ENCODE measurements around the gene CEACAM19.
"Not testable (repeated sequence)": the region's sequence is repeated elsewhere in the genome, so short reads cannot be mapped to it uniquely, and the experiment has no call there.

The CEACAM19 gene

DNA sequence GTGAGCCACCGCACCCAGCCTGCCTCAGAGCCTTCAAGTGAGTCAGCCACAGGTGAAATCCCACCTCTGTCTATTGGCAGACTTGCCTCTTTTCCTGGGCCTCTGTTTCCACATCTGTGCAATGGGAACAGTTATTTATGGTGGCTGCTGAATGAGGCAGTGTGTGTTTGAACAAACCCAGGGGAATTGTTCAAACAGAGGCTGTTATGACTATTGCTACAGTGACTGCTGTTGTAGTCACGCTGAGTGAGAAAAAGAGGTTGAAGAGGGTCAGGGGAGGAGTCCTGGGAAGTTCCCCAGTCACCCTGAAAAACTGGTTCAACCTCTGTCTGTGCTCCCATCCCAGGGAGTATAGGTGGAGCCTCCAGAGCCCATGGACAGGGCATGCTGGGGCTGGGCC is at the start of gene CEACAM19:
TSS of gene CEACAM19 (plus strand) at position 83 of the 400 bp plus-strand sequence. CDS start 450 bp downstream, outside the sequence.
- DNase-seq = no peak

GRCh38 chr19:44623080-44623479 is 48.2 kb upstream of the CEACAM19 start:
- no peak for DNase-seq

DNA sequence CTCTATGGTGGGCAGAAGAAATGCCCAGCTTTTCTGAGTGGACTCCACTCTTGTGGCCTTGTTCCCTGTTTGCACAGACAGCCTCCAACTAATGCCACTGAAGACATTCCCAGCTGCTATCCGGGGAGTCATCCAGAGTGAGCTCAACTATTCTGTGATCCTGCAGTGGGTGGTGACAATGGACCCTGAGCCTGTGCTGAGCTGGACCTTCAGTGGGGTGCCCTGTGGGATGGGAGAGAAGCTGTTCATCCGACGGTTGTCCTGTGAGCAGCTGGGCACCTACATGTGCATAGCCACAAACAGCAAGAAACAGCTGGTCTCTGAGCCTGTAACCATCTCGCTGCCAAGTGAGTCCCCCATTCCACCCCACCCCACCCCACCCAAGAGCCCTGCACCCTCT is 47.7 kb upstream of the CEACAM19 start:
- no peak for DNase-seq

DNA sequence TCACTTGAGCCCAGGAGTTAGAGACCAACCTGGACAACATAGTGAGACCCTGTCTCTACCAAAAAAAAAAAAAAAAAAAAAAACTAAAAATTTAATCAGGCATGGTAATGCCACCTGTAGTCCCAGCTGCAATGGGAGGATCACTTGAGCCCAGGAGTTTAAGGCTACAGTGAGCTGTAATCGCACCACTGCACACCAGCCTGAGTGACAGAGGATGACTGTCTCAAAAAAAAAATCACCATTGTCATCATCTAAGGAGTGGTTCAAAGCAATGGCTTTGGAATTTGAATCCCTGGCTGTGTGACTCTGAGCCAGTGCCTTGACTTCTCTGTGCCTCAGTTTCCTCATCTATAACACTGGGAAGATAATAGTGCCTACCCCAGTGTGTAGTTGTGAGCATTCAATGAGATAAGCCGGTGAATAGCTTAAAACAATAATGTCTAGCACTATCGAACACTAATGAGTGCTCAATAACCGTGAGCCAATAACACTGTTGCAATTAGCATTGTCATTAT is 46.4 kb upstream of the CEACAM19 start:
- no peak for DNase-seq

DNA sequence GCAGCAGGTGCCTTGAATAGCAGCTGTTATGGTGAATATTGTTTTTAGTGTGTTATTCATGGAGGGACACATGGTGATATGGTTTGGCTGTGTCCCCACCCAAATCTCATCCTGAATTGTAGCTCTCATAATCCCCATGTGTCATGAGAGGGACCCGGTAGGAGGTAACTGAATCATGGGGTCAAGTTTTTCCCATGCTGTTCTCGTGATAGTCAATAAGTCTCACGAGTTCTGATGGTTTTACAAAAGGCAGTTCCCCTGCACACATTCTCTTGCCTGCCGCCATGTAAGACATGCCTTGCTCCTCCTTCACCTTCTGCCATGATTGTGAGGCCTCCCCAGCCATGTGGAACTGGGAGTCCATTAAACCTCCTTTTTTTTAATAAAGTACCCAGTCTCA is 45.6 kb upstream of the CEACAM19 start:
- DNase-seq = not testable (repeated sequence)

DNA sequence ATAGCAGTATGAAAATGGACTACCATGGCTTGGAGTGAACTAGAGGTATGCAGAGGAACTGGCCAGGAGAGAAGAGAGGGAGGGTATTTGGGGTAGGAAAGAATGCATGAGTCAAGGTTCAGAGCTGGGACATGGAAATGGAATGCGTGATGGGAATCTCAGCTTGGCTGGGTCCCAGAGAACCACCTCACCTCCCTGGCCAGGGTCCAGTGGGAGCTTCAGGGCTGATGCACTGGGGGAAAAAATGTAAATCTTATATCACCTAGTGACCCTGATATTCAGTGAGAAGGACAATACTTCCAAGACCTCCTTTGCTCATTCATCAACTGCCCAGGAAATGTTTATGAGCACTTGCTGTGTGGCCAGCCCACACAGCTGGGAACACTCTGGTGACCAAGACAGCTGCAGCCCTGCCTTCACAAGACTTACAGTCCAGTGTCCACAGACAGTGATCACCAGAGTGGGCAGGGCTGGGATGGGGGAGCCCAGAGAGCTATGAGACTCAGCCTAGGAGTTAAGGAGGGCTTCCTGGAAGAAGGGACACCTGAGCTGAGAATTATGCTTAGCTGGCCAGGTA is 45.1 kb upstream of the CEACAM19 start:
- DNase-seq = no peak

- DNase-seq = no peak
Observed at GRCh38 chr19:44627631-44628030, 43.7 kb upstream of the CEACAM19 start.

- DNase-seq = no peak
Observed at GRCh38 chr19:44628793-44629192, 42.5 kb upstream of the CEACAM19 start.

- not testable (repeated sequence) for DNase-seq
Observed at GRCh38 chr19:44631611-44632010, 39.7 kb upstream of the CEACAM19 start.

DNA sequence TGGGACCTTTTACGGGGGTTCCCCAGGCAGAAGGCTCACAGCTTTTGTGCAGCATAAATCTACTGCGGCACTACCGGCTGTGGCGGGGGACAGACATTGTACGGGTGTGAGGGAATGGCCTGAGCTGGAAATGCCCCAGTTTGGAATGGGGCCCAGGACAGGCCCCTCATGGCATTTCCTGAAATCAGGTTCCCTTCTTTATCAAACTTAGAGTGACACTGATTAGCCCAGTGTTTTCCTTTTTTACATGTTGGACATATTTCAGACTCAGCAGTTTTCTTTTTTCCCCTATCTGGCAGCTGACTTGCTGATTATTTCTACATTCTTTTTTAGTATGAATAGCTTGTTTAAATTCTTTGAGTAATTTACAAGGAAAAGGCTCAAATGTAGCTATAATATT is 37.2 kb upstream of the CEACAM19 start:
- not testable (repeated sequence) for DNase-seq

GRCh38 chr19:44634785-44635184 is 36.5 kb upstream of the CEACAM19 start:
- DNase-seq = no peak

DNA sequence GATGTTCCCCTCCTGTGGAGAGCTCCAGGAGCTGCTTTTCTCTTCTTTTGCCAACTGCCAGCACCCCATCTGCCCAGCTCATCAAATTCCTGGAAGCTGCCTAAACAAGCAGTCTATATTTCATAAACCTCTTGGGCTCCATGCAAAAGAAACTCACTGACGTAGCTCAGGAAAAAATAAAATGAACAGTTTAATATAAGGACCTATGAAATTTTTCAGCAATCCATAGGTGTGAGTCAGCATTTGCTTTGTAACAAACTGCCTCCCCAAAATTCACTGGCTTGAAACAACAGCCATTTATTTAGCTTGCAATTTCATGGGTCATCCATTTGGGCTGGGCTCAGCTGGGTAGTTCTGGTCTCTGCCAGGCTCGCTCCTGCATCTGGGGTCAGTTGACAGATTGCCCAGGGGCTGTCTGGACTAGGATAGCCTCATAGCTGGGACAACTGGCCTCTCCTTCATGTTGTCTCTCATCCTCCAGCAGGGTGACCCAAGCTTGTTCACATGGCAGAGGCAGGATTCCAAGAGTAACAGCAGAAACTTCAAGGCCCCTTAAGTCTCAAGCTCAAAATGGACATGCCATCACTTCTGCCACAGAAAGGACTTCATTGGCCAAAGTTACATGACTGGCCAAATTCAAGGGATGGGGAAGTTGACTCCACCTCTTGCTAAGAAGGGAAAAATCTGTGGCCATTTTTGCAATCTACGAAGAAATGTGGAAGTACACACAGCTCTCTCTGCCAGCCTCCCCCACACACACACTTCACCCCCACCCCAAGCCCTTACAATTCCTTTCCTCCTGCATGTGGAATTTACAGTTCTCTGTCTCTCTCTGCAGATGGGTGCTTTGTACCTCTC is 35.5 kb upstream of the CEACAM19 start:
- DNase-seq = no peak

GRCh38 chr19:44636439-44637389 is 34.6 kb upstream of the CEACAM19 start:
- no peak for DNase-seq

DNA sequence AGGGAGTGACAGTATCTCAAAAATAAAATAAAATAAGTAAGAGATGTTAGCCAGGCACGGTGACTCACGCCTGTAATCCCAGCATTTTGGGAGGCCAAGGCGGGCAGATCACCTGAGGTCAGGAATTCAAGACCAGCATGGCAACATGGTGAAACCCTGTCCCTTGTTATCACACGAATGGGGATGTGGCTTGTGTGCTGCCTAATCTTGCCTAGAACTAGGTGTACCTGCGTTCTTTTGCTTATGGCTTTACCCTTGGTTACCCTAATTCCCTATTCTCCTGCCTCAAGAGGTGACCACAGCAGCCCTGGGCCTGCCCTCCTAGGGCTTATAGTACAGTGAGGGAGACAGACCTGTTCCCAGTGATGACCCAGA is 33.9 kb upstream of the CEACAM19 start:
- DNase-seq = no peak

- no peak for DNase-seq
Observed at GRCh38 chr19:44640518-44640917, 30.8 kb upstream of the CEACAM19 start.

DNA sequence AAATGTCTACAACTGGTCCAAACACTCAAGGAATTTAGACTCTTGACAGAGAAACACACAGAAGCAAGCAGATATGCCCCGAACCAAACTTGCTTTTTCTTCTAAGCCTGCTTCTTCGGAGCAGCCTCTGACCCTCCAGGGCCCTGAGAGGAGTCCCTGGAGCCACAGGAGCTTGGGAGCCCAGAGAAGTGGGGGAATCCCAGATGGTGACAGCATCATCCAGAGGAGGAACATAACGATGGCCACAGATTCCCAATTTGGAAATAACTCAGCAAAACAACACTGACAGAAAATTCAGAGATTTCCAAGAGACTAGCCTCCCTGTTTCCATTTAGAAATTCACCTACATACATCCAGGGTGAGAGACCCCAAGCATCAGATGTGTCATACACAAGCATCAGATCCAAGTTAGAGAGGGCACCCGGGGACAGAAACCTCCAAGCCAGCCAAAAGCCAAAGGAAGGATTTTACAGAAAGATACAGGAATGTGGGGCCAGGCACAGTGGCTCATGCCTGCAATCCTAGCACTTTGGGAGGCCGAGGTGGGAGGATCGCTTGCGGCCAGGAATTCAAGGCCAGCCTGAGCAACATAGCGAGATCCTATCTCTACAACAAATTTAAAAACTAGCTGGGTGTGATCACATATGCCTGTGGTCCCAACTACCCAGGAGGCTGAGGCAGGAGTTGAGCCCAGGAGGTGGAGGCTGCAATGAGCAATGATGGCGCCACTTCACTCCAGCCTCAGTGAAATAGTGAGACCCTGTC is 29.6 kb upstream of the CEACAM19 start:
- no peak for DNase-seq

GRCh38 chr19:44642377-44642776 is 28.9 kb upstream of the CEACAM19 start:
- no peak for DNase-seq

- peak; percentile 62 for DNase-seq
Observed at GRCh38 chr19:44643605-44644401, 27.5 kb upstream of the CEACAM19 start, which contains the start of gene PVR. Gene PVR, plus strand, starts transcription at chr19:44643910. Its CDS starts 187 bp downstream, at chr19:44644097.

- peak; percentile 43 for DNase-seq
Observed at GRCh38 chr19:44644402-44645016, 26.8 kb upstream of the CEACAM19 start.

DNA sequence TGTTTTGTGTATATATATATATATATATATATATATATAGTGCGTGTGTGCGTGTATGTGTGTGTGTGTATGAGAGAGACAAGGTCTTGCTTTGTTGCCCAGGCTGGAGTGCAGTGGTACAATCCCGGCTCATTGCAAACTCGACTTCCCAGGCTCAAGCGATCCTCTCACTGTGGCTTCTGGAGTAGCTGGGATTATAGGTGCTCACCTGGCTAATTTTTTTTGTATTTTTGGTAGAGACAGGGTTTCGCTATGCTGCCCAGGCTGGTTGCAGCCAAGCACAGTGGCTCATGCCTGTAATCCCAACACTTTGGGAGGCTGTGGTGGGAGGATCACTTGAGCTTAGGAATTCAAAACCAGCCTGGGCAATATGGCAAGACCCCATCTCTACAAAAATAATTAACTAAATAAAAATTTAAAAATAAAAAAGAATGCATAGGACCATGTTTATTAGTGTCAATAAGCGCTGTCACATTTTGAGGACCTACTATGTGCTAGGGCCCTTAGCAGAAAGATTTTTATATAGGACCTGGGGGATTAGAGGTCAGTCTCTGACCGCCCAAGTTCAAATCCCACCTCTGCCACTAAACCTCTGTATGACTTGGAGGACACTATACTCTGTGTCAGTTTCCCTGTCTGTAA is 25.8 kb upstream of the CEACAM19 start:
- no peak for DNase-seq
